Measurements from ENCODE around the gene PSD.

The PSD gene

DNA sequence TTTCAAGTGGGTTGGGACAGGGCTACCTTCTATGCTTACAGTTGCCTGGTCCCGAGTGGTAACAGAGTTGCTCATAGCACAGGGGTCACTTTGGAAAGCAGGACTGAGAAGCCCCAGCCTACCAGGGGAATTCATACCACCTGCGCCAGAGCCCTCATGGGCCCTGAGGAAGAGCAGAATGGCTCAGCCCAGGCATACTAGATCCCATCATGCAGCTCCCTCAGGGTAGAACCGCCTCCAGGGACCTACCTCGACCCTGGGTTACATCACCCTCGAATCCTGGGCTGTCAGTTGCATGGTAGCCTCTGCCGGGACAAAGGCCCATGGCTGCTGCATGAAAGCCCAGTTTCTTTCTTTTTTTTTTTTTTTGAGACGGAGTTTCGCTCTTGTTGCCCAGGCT lies 10.9 kb upstream of the PSD start:
- Histone ChIP-seq H3K9me3 (ENCODE audit: control insufficient read depth, low read length) (no peaks in the 10 kb centered on the region), H3K36me3 (ENCODE audit: control insufficient read depth, insufficient read depth, low read length) (no peaks in the 10 kb centered on the region), H3K27ac (ENCODE audit: insufficient read depth, low read depth, low read length, poor library complexity, severe bottlenecking) (no peak overlapping the region), H3K4me3 (ENCODE audit: insufficient read depth, low read depth, low read length) (no peak overlapping the region), H3K4me1 (ENCODE audit: control insufficient read depth, insufficient read depth, low read length) (peaks cover 5% of the 10 kb centered on the region), H3K27me3 (ENCODE audit: control insufficient read depth, insufficient read depth, low read length, poor library complexity, severe bottlenecking) (peaks cover 18% of the 10 kb centered on the region)
- 83 to 85% methylated on average over 8 of the region's 8 CpGs for WGBS, 2 experiments

DNA sequence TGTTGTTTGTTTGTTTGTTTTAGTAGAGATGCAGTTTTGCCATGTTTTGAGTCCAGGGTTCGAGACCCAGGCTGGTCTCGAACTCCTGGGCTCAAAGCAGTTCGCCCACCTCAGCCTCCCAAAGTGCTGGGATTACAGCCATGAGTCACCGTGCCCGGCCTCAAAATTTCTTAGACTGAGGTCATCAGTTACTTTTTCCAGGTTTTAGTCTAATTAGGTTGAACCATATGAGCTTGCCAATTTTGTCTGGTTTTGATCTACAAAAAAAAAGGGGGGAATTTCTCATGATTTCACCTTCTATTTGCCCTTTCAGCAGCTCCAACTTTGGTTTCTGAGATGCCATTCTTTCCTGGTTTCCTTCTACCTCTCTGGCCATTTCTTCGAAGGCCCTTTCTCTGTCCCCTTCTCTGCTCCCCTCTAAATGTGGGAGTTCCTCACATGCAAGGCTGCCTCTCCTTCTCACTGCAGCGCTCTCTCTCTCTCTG lies 8.3 kb upstream of the PSD start:
- H3K9me3 ChIP-seq (ENCODE audit: control insufficient read depth, low read length) = no peaks in the 10 kb centered on the region

DNA sequence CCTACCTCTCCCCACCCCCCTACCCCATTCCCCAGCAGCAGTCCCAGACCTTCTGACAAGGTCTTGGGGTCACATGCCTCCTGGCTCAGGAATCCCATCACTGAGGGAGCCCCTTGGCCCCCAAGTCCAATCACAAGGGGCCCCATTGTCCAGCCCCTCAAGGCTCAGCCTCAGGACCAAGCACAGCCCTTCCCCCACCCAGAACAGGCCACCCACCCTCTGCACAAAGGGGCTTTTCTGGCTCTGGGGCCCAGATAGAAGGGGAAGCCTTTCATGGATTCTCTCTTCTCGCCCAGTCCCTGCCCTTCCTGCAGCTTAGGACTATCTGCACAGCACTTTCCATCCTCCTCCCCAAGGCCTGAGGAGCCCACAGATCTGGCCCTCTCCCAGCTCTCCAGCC lies 6.9 kb upstream of the PSD start:
- peaks cover 11% of the 10 kb centered on the region for H3K36me3 ChIP-seq (ENCODE audit: control insufficient read depth, insufficient read depth, low read length)

More for the DNA sequence above, 8.3 kb upstream of the PSD start:
- H3K27ac ChIP-seq (ENCODE audit: insufficient read depth, low read depth, low read length, poor library complexity, severe bottlenecking) = no peak overlapping the region
- H3K27me3 ChIP-seq (ENCODE audit: control insufficient read depth, insufficient read depth, low read length, poor library complexity, severe bottlenecking) = peaks cover 8% of the 10 kb centered on the region
- H3K4me3 ChIP-seq (ENCODE audit: insufficient read depth, low read depth, low read length) = no peak overlapping the region
- H3K4me1 ChIP-seq (ENCODE audit: control insufficient read depth, insufficient read depth, low read length) = peaks cover 11% of the 10 kb centered on the region
- H3K36me3 ChIP-seq (ENCODE audit: control insufficient read depth, insufficient read depth, low read length) = peaks cover 11% of the 10 kb centered on the region
- WGBS, 2 experiments = 91 to 92% methylated on average over 7 of the region's 7 CpGs

DNA sequence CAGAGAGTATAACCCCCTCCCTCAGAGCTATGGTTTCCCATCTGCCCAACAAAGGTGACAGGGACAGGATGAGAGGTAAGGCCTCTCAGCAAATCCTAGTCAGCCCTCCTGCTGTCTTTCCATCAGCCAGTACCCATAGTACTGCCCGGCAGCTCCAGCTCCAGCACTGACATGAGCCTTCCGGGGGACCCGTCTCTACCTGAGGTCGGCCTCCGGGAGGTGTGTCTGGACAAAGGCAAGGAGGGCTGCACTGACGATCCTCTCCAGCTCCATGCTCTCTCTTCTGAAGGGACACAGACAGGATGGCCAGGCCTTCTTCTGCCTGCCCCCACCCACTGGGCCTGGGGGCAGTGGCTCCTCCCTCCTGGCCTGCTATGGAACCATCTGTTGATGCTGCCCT lies 6.3 kb upstream of the PSD start:
- 90 to 92% methylated on average over 6 of the region's 6 CpGs for WGBS, 2 experiments
- no peak overlapping the region for H3K27ac ChIP-seq (ENCODE audit: insufficient read depth, low read depth, low read length, poor library complexity, severe bottlenecking)
- H3K9me3 ChIP-seq (ENCODE audit: control insufficient read depth, low read length) = no peaks in the 10 kb centered on the region
- peaks cover 14% of the 10 kb centered on the region for H3K27me3 ChIP-seq (ENCODE audit: control insufficient read depth, insufficient read depth, low read length, poor library complexity, severe bottlenecking)
- peaks cover 15% of the 10 kb centered on the region for H3K4me1 ChIP-seq (ENCODE audit: control insufficient read depth, insufficient read depth, low read length)
- peaks cover 11% of the 10 kb centered on the region for H3K36me3 ChIP-seq (ENCODE audit: control insufficient read depth, insufficient read depth, low read length)
- H3K4me3 ChIP-seq (ENCODE audit: insufficient read depth, low read depth, low read length) = no peak overlapping the region

More for the DNA sequence above, 6.9 kb upstream of the PSD start:
- H3K27me3 ChIP-seq (ENCODE audit: control insufficient read depth, insufficient read depth, low read length, poor library complexity, severe bottlenecking) = peaks cover 14% of the 10 kb centered on the region
- peaks cover 10% of the 10 kb centered on the region for H3K4me1 ChIP-seq (ENCODE audit: control insufficient read depth, insufficient read depth, low read length)
- H3K4me3 ChIP-seq (ENCODE audit: insufficient read depth, low read depth, low read length) = no peak overlapping the region
- H3K27ac ChIP-seq (ENCODE audit: insufficient read depth, low read depth, low read length, poor library complexity, severe bottlenecking) = no peak overlapping the region
- 71 to 74% methylated on average over 1 of the region's 1 CpG for WGBS, 2 experiments
- H3K9me3 ChIP-seq (ENCODE audit: control insufficient read depth, low read length) = no peaks in the 10 kb centered on the region

DNA sequence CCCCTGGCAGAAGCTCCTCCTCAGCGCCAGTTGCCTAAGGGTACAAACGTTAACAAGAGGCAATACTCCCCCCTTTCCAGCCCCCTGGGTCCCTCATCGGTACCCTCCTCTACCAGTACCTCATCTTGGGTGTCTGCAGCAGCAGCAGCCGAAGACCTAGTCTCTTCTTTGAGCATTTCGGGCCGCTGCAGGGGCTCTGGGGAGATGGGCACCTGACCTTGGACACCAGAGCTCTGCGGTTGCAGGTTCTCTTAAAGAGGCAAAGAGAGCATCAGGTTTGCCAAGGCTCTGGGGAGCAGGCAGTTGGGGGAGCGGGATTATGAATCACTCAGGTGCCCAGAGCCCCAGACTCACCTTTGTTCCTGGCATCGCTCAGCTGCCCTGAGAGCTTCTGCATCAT lies 5.6 kb upstream of the PSD start:
- Histone ChIP-seq H3K9me3 (ENCODE audit: control insufficient read depth, low read length) (no peaks in the 10 kb centered on the region), H3K4me1 (ENCODE audit: control insufficient read depth, insufficient read depth, low read length) (peaks cover 17% of the 10 kb centered on the region), H3K27me3 (ENCODE audit: control insufficient read depth, insufficient read depth, low read length, poor library complexity, severe bottlenecking) (peaks cover 14% of the 10 kb centered on the region), H3K4me3 (ENCODE audit: insufficient read depth, low read depth, low read length) (no peak overlapping the region), H3K27ac (ENCODE audit: insufficient read depth, low read depth, low read length, poor library complexity, severe bottlenecking) (no peak overlapping the region), H3K36me3 (ENCODE audit: control insufficient read depth, insufficient read depth, low read length) (peaks cover 11% of the 10 kb centered on the region)
- 89 to 90% methylated on average over 9 of the region's 9 CpGs for WGBS, 2 experiments

DNA sequence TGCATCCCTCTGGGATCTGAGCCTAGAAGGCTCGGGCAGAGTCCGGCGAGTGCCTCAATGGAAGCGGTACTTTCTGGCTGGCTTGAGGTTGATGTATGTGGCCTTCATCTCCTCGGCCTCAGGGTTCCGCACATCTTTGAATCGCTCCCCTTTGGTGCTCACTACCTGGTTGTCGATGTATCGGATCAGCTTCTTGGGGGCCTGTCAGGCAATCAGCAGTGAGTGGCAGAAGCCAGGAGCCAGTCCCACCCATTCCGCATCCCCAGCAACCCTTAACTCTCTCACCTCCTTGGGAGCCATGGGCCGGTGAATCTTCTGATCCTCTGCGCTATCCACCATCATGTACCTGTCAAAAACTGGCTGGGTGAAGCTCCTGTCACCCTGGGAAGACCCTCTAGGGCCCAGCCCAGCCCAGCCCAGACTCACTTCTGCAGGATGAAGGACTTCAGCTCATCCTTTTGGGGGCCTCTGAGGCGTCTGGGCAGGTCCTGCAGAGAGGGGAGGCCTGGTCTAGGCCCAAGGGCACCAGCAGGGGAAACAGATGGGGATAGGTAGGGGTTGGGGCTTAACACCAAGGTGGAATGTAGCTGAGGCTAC lies 4.9 kb upstream of the PSD start:
- Histone ChIP-seq H3K36me3 (ENCODE audit: control insufficient read depth, insufficient read depth, low read length) (peaks cover 11% of the 10 kb centered on the region), H3K4me3 (ENCODE audit: insufficient read depth, low read depth, low read length) (no peak overlapping the region), H3K9me3 (ENCODE audit: control insufficient read depth, low read length) (no peaks in the 10 kb centered on the region), H3K4me1 (ENCODE audit: control insufficient read depth, insufficient read depth, low read length) (peaks cover 22% of the 10 kb centered on the region), H3K27me3 (ENCODE audit: control insufficient read depth, insufficient read depth, low read length, poor library complexity, severe bottlenecking) (peaks cover 16% of the 10 kb centered on the region), H3K27ac (ENCODE audit: insufficient read depth, low read depth, low read length, poor library complexity, severe bottlenecking) (no peak overlapping the region)
- WGBS, 2 experiments = 93 to 95% methylated on average over 13 of the region's 13 CpGs

DNA sequence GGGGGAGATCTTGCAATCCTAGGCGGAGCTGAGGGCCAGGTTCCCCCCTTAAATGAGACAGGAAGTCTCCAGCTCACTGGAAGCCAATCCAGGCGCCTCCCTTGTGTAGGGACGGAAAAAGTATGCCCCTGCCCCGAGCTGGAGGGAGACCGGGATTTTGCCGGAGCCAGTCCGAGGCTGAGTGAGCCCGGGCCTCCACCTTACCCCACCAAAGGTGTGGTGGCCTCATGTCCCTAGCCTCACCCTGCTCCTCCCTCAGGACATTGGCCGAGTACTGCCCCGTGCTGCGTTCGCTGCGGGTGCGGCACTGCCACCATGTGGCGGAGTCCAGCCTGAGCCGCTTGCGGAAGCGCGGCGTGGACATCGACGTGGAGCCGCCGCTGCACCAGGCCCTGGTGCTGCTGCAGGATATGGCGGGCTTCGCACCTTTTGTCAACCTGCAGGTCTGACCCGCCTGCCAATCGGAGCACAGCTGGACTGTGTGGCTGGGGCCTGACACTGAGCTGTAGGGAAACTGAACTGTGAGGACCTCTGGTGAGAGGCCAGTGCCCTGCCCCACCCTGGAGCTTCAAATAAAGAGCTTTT lies 4.1 kb upstream of the PSD start:
- Histone ChIP-seq H3K4me1 (ENCODE audit: control insufficient read depth, insufficient read depth, low read length) (peaks cover 29% of the 10 kb centered on the region), H3K9me3 (ENCODE audit: control insufficient read depth, low read length) (no peaks in the 10 kb centered on the region), H3K36me3 (ENCODE audit: control insufficient read depth, insufficient read depth, low read length) (peaks cover 11% of the 10 kb centered on the region), H3K27ac (ENCODE audit: insufficient read depth, low read depth, low read length, poor library complexity, severe bottlenecking) (no peak overlapping the region), H3K4me3 (ENCODE audit: insufficient read depth, low read depth, low read length) (no peak overlapping the region), H3K27me3 (ENCODE audit: control insufficient read depth, insufficient read depth, low read length, poor library complexity, severe bottlenecking) (peaks cover 21% of the 10 kb centered on the region)
- WGBS, 2 experiments = 22 to 23% methylated on average over 28 of the region's 28 CpGs

DNA sequence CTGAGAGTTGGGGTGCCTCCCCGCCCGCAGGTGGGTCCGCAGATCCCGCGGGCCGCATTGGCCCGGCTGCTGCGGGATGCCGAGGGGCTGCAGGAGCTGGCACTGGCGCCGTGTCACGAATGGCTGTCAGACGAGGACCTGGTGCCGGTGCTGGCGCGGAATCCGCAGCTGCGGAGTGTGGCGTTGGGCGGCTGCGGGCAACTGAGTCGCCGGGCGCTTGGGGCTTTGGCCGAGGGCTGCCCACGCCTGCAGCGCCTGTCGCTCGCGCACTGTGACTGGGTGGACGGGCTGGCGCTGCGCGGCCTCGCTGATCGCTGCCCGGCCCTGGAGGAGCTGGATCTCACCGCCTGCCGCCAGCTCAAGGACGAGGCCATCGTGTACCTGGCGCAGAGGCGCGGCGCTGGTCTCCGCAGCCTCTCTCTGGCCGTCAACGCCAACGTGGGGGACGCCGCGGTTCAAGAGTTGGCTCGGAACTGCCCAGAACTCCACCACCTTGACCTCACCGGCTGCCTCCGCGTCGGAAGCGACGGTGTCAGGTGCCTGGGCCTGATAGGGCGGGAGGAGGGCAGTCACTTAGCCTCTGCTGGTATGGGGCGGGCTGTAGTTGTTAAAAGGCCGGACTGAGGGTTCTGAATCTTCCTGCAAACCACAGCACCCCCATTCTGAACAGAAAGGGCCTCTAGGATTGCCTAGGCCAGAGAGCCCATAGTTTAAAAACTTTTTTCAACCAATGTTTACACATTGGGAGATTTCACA lies 3.4 kb upstream of the PSD start:
- Histone ChIP-seq H3K4me1 (ENCODE audit: control insufficient read depth, insufficient read depth, low read length) (peaks cover 29% of the 10 kb centered on the region), H3K4me3 (ENCODE audit: insufficient read depth, low read depth, low read length) (peak overlapping the region; percentile 89), H3K27me3 (ENCODE audit: control insufficient read depth, insufficient read depth, low read length, poor library complexity, severe bottlenecking) (peaks cover 21% of the 10 kb centered on the region), H3K9me3 (ENCODE audit: control insufficient read depth, low read length) (no peaks in the 10 kb centered on the region), H3K36me3 (ENCODE audit: control insufficient read depth, insufficient read depth, low read length) (peaks cover 11% of the 10 kb centered on the region), H3K27ac (ENCODE audit: insufficient read depth, low read depth, low read length, poor library complexity, severe bottlenecking) (no peak overlapping the region)
- WGBS, 2 experiments = 4 to 5% methylated on average over 62 of the region's 62 CpGs

DNA sequence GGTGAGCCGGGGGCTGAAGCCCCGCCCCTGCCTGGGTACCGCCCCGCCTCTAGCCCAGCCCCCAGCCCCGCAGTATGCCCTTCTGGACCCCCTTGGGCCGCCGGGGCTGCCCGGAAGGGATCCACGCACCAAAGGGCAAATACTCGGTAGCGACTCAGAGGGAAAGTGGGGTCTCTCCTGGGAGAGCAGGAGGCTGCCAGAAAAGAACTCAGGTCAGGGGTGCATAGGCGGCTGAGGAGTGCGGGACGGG lies 2.8 kb upstream of the PSD start:
- Histone ChIP-seq H3K4me1 (ENCODE audit: control insufficient read depth, insufficient read depth, low read length) (peaks cover 29% of the 10 kb centered on the region), H3K4me3 (ENCODE audit: insufficient read depth, low read depth, low read length) (peak overlapping the region; percentile 89), H3K27ac (ENCODE audit: insufficient read depth, low read depth, low read length, poor library complexity, severe bottlenecking) (no peak overlapping the region), H3K36me3 (ENCODE audit: control insufficient read depth, insufficient read depth, low read length) (peaks cover 11% of the 10 kb centered on the region), H3K27me3 (ENCODE audit: control insufficient read depth, insufficient read depth, low read length, poor library complexity, severe bottlenecking) (peaks cover 21% of the 10 kb centered on the region), H3K9me3 (ENCODE audit: control insufficient read depth, low read length) (no peaks in the 10 kb centered on the region)
- 0 to 1% methylated on average over 14 of the region's 14 CpGs for WGBS, 2 experiments

DNA sequence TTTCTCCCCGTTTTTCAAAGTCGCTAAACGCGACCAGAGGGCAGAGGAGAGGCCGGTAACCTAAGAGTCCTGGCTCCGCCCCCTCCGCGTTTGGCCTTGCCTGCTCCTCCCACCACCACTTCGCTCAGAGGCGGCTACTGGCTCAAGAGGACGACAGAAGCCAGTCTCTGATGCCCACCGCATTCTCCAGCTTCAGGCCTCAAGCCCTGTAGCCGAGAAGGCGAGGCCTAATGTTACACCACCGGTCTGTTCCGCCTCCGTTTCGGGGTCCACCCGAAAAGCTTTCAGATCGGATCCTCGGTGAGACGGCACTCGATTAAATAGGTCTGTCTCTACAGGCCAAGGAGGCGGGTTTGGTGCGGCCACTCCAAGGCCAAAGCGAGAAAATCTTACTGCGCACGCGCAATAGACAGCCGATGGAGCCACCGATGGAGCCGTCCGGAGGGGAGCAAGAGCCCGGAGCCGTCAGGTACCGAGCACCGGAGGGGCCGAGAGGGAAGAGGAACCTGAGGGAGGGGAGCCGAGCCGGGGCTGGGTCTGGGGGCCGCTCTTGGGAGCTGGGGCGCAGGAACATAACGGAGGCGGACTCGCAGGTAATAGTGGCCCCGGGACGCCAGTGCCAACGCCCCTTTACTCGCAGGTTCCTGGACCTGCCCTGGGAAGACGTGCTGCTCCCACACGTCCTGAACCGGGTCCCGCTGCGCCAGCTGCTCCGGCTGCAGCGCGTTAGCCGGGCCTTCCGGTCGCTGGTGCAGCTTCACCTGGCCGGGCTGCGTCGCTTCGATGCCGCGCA lies 2.3 kb upstream of the PSD start, which contains the start of gene FBXL15:
FBXL15 (plus strand) TSS at position 123 of the 793 bp plus-strand sequence; CDS start at position 417, 294 bp downstream.
- H3K27me3 ChIP-seq (ENCODE audit: control insufficient read depth, insufficient read depth, low read length, poor library complexity, severe bottlenecking) = peaks cover 21% of the 10 kb centered on the region
- WGBS, 2 experiments = 0% methylated on average over 66 of the region's 66 CpGs
- peak within 1 kb of the TSS; percentile 89 for H3K4me3 ChIP-seq (ENCODE audit: insufficient read depth, low read depth, low read length)
- peak within 1 kb of the TSS; percentile 38 for H3K27ac ChIP-seq (ENCODE audit: insufficient read depth, low read depth, low read length, poor library complexity, severe bottlenecking)
- H3K4me1 ChIP-seq (ENCODE audit: control insufficient read depth, insufficient read depth, low read length) = peaks cover 31% of the 10 kb centered on the region
- H3K9me3 ChIP-seq (ENCODE audit: control insufficient read depth, low read length) = no peaks in the 10 kb centered on the region
- H3K36me3 ChIP-seq (ENCODE audit: control insufficient read depth, insufficient read depth, low read length) = peaks cover 11% of the 10 kb centered on the region
